ENCODE data around the gene GARS1.

- TF ChIP-seq CTCF (IDR thresholded peaks at IDR 0.05 in 8 of 11, conservative IDR thresholded peaks at IDR 0.05 in 3 of 11) (no peak), POLR2A (IDR thresholded peaks at IDR 0.05) (no peak)
These were observed 1.4 kb downstream of the GARS1 start for GRCh38 chr7:30596014-30596641.
